Epidermal melanocyte (primary cell): ENCODE measurements around the gene INTS15.

Experiments
- DNase-seq: peaks from one replicate; pipeline ENCODE4 v3.0.0; 2011; ENCODE audit warnings: low spot score; ENCODE audit not compliant: insufficient read length

Gene INTS15

DNA sequence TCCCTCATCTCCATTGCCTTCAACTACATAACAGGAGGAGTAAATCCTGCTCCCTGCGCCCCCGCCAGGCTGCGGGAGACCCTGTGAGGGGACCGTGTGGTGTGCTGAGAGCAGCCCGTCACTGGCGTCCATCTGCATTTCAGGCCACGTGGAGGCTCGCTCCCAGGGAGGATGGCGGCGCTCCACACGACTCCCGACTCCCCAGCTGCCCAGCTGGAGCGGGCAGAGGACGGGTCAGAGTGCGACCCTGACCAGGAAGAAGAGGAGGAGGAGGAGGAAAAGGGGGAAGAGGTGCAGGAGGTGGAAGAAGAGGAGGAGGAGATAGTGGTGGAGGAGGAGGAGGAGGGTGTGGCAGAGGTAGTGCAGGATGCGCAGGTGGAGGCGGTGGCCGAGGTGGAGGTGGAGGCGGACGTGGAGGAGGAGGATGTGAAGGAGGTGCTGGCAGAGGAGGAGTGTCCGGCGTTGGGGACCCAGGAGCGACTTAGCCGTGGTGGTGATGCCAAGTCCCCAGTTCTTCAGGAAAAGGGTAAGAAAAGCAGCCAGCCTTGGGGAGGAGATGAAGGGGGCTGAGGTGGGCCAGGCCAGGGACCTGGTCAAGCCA is 52.5 kb downstream of the INTS15 start:
- no peak for DNase-seq

- no peak for DNase-seq
These were observed 53.2 kb downstream of the INTS15 start for GRCh38 chr7:6642861-6643640.

- DNase-seq = no peak
These were observed 54.2 kb downstream of the INTS15 start for GRCh38 chr7:6643915-6644625.

GRCh38 chr7:6644728-6645127 is 54.9 kb downstream of the INTS15 start:
- no peak for DNase-seq

DNA sequence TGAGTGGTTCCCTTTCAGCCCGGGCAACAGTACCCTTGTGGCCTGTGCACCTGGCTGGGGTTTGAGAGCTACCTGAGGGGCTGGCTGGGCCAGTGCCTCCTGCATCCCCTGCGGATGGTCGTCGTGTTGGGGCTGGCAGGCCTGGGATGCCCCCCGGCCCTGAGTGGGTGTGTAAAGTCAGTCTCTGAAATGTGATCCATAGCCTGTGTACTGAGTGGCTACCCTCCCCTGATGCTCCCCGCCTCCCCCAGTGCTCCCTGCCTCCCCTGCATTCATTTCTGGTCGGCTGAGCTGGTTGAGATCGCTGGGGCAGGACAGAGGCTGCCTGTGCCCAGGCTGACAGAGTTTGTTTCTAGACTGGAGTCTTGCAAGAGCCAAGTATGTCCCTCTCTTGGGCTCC is 56.6 kb downstream of the INTS15 start:
- DNase-seq = no peak

GRCh38 chr7:6647080-6647479 is 57.3 kb downstream of the INTS15 start:
- no peak for DNase-seq

DNA sequence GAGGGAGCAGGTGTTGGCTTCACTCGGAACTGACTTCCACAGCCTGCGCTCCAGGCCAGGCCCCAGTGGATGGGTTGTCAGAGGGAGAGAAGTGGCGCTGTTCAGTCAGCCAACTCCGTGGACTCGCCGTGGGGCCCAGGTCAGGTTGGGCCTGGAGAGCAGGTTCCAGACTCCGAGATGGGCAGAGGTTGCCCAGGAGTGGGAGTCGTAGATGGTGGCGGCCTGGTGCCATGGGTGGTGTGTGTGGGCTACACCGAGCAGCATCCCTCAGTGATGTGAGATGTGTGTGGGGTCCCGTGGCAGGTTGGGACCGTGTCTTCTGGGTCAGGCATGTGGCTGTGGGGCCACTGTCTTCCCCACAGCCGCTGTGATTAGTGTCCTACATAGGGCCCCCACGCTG is 57.7 kb downstream of the INTS15 start:
- no peak for DNase-seq

- DNase-seq = no peak
These were observed 58.4 kb downstream of the INTS15 start for GRCh38 chr7:6648066-6648814.

DNA sequence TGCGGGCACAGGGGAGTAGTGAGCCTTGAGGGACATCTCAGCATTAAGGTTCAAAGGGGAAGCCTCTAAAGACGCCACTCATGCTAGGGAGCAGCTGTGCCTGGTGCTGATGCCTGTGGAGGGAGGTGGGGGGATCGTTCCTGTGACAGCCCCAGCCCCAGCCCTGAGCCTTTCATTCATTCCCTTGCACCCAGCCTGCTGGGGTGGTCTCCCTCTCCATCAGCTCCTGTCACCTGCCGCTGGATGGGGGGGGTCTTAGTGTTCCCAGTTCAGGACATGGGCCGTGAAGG is 58.9 kb downstream of the INTS15 start:
- DNase-seq = no peak

DNA sequence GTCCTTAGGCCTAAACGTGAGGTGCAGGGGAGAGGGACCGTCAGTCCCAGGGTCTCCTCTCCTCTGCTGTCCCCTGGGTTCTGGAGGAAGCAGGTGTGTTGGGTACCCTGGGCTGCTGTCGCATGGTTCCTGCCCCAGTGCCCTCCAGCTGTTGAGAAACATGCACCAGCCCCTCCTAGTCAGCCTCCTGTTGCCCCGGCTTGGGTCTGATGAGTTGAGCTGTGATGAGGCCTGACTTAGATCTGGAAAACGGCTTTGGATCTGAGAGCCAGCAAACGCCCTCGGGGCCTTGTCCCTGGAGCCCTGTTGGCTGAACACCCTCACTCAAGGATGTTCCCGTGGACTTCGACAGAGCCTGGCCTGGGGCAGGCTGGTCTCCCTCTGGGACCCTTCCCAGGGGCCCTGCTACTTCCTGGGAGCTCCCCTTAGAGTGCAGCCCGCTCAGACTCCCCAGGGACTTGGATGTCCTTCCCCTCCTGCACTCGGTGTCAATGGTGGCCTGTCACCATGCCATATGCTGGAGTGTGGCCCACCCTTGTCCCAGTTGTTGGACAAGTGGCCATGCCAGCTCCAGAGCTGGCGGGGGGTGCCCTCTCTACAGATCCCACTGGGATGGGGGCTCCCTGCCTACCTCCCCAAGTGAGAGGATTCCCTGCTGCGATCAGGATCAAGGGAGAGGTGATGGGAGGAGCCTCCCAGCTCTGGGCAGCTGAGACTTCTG is 59.6 kb downstream of the INTS15 start:
- DNase-seq = no peak

DNA sequence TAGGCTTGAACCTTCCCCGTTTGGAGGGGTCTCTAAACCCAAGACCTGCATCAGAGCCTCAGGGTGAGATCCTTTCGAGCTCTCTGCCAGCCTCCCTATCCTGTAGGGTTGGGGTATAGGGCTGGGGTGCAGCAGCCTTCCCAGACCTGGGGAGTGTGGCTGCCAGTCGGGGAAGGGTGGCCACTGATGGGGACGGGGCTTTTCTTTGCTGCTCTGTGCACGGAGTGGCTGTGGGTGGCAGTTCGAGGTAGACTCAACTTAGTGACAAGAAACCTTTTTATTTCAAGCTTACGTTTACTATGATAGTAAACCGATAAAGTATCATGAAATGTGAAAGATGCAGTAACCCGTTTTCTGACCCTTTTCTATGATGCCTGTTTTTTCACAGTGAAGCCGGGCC is 60.3 kb downstream of the INTS15 start:
- no peak for DNase-seq

- DNase-seq = no peak
These were observed 60.7 kb downstream of the INTS15 start for GRCh38 chr7:6650521-6651011.

GRCh38 chr7:6651851-6652445 is 62.1 kb downstream of the INTS15 start:
- no peak for DNase-seq

GRCh38 chr7:6652446-6653011 is 62.7 kb downstream of the INTS15 start:
- DNase-seq = no peak

GRCh38 chr7:6653071-6654003 is 63.5 kb downstream of the INTS15 start:
- no peak for DNase-seq

- no peak for DNase-seq
These were observed 64.5 kb downstream of the INTS15 start for GRCh38 chr7:6654113-6654841.

GRCh38 chr7:6654842-6655610 is 65.2 kb downstream of the INTS15 start:
- no peak for DNase-seq
